WERI-Rb-1 (cell line): ENCODE data around the gene RETREG3.
"Not testable (repeated sequence)": the region's sequence is repeated elsewhere in the genome, so short reads cannot be mapped to it uniquely, and the experiment has no call there.

Source experiments
- DNase-seq: peaks from one replicate; pipeline ENCODE4 v3.0.0-alpha.2; 2020
- H3K27ac ChIP-seq: fragments of 250-450 bp; sonication (Bioruptor Pico); 2 replicates; pipeline ENCODE4 v1.5.1; 2020; ENCODE audit warnings: mild to moderate bottlenecking, moderate library complexity
- H3K27me3 ChIP-seq: fragments of 250-450 bp; sonication (Bioruptor Pico); 2 replicates; pipeline ENCODE4 v1.5.1; 2021; ENCODE audit warnings: mild to moderate bottlenecking, low read depth, moderate library complexity; ENCODE audit not compliant: insufficient read depth, severe bottlenecking
- H3K36me3 ChIP-seq: fragments of 250-450 bp; sonication (Bioruptor Pico); 2 replicates; pipeline ENCODE4 v1.5.1; 2020; ENCODE audit warnings: mild to moderate bottlenecking, moderate library complexity
- H3K4me3 ChIP-seq: 2 replicates; pipeline ENCODE4 v1.5.1; 2011; ENCODE audit warnings: low read depth, mild to moderate bottlenecking, control low read depth, low read length
- H3K9me3 ChIP-seq: fragments of 250-450 bp; sonication (Bioruptor Pico); 2 replicates; pipeline ENCODE4 v1.5.1; 2021; ENCODE audit warnings: mild to moderate bottlenecking, moderate library complexity; ENCODE audit not compliant: severe bottlenecking
- CTCF ChIP-seq: IDR thresholded peaks from 2 replicates; pipeline ENCODE4 v1.5.1; 2011; ENCODE audit warnings: low read depth, mild to moderate bottlenecking, control low read depth, inconsistent platforms, low read length

The RETREG3 gene

DNA sequence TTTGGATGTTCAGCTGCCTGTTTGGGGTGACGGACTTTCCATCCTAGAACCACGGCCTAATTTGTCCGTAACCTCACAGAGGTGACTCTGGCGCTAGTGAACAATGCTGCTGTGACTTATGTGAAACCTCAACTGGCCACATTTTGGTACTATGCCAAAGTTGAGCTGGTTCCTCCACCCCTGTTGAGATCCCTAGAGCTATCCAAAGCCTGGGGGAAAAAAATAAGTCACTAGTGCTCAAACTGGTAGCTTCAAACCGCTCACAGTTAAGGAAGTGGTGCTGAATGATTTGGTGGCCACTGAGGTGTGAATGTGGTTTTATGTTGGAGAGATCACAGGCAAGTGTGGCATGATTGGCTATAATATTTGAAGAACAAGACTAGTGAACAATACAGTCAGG, 38.6 kb upstream of the RETREG3 start:
- DNase-seq = no peak
- no peak overlapping the region for H3K27ac ChIP-seq
- no peak for TF ChIP-seq CTCF

DNA sequence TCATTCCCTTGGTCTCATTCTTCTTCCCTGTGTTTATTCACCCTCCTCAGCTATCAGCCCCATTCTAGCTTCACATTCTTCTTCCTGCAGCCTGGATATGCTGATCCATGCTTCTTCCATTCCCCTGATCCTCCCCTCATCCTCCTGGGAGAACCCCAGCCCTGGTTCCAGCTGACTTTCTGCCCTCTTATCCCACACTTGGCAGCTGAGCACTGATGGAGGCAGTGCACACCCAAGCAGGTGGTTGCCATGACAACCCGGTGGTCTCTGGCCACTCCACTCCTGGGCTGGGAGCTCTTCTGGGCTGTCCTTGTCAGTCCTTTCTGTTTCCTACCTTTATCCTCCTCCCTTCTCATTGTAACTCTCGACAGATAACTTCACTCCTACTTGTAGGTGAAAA, 33.2 kb upstream of the RETREG3 start:
- DNase-seq = no peak
- Histone ChIP-seq H3K9me3 (no peaks in the 10 kb centered on the region), H3K27me3 (no peaks in the 10 kb centered on the region), H3K4me3 (no peak overlapping the region), H3K36me3 (no peaks in the 10 kb centered on the region), H3K27ac (no peak overlapping the region)
- TF ChIP-seq CTCF = no peak

More for the DNA sequence above, 38.6 kb upstream of the RETREG3 start:
- no peaks in the 10 kb centered on the region for H3K9me3 ChIP-seq
- H3K36me3 ChIP-seq = no peaks in the 10 kb centered on the region
- H3K4me3 ChIP-seq = no peak overlapping the region
- no peaks in the 10 kb centered on the region for H3K27me3 ChIP-seq

GRCh38 chr17:42640121-42640520, 30.9 kb upstream of the RETREG3 start:
- no peak for TF ChIP-seq CTCF
- Histone ChIP-seq H3K36me3 (no peaks in the 10 kb centered on the region), H3K4me3 (no peak overlapping the region), H3K27ac (no peak overlapping the region), H3K27me3 (no peaks in the 10 kb centered on the region), H3K9me3 (no peaks in the 10 kb centered on the region)
- DNase-seq = no peak

DNA sequence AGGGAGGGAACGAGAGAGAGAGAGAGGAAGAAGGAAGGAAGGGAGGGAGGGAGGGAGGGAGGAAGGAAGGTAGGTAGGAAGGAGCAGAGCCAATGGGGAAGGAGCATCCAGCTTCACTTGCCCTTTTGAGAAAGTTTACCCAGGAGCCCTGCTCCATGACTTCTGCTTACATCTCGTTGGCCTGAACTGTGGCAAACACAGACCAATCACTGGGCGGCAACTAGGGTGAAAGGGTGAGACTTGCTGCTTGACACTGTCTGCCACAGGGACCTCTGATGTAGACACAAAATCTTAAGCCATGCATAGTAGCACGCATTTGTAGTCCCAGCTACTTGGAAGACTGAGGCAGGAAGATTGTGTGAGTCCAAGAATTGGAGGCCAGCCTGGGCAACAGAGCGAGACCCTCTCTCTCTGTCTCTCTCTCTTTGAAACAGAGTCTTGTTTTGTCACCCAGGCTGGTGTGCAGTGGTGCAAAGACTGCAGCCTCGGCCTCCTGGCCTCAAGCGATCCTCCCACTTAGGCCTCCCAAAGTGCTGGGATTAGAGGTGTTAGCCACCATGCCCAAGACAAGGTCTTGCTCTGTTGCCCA, 30.4 kb upstream of the RETREG3 start:
- no peak for TF ChIP-seq CTCF
- Histone ChIP-seq H3K4me3 (no peak overlapping the region), H3K36me3 (no peaks in the 10 kb centered on the region), H3K27me3 (no peaks in the 10 kb centered on the region), H3K27ac (no peak overlapping the region), H3K9me3 (no peaks in the 10 kb centered on the region)
- DNase-seq = no peak

GRCh38 chr17:42632949-42633444, 23.8 kb upstream of the RETREG3 start:
- H3K4me3 ChIP-seq = no peak overlapping the region
- H3K27me3 ChIP-seq = no peaks in the 10 kb centered on the region
- no peak for TF ChIP-seq CTCF
- no peak overlapping the region for H3K27ac ChIP-seq
- H3K9me3 ChIP-seq = no peaks in the 10 kb centered on the region
- no peaks in the 10 kb centered on the region for H3K36me3 ChIP-seq
- no peak for DNase-seq

- H3K27me3 ChIP-seq = no peaks in the 10 kb centered on the region
- no peak for TF ChIP-seq CTCF
- no peaks in the 10 kb centered on the region for H3K9me3 ChIP-seq
- no peak overlapping the region for H3K27ac ChIP-seq
- no peaks in the 10 kb centered on the region for H3K36me3 ChIP-seq
- no peak overlapping the region for H3K4me3 ChIP-seq
- no peak for DNase-seq
These were observed 20.3 kb upstream of the RETREG3 start for GRCh38 chr17:42629411-42630009.

- not testable (repeated sequence) for H3K27me3 ChIP-seq, H3K4me3 ChIP-seq, H3K36me3 ChIP-seq, DNase-seq, H3K27ac ChIP-seq, H3K9me3 ChIP-seq
These were observed 18.0 kb upstream of the RETREG3 start for GRCh38 chr17:42627032-42627764.
